HG03469 (cell line): ENCODE data around the gene MYO3B.
"Not testable (repeated sequence)": the region's sequence is repeated elsewhere in the genome, so short reads cannot be mapped to it uniquely, and the experiment has no call there.

Experiments used
- ATAC-seq: cut with Tn5 transposase; IDR thresholded peaks from one replicate; pipeline ENCODE4 v1.9.1; 2021; ENCODE audit warnings: mild to moderate bottlenecking, moderate library complexity, moderate number of reproducible peaks; ENCODE audit not compliant: unreplicated experiment

The MYO3B gene

GRCh38 chr2:170674282-170674681 is 496.3 kb downstream of the MYO3B start:
- not testable (repeated sequence) for ATAC-seq

DNA sequence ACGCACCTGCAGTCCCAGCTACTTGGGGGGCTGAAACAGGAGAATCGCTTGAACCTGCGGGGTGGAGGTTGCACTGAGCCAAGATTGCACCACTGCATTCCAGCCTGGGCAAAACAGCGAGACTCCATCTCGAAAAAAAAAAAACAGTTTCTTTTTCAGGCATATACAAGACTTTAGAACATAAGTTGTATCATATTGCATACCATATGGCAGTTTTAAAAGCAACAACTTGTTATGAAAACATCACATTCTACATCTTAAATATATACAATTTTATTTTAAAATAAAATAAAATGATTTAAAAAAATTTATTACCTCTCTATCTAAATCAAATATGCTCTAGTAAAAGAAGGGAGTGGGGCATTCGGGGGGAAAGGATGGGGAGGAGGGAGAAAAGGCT is 497.8 kb downstream of the MYO3B start:
- ATAC-seq, result no peak

- no peak for ATAC-seq
Observed at GRCh38 chr2:170679607-170680079, 501.7 kb downstream of the MYO3B start.

DNA sequence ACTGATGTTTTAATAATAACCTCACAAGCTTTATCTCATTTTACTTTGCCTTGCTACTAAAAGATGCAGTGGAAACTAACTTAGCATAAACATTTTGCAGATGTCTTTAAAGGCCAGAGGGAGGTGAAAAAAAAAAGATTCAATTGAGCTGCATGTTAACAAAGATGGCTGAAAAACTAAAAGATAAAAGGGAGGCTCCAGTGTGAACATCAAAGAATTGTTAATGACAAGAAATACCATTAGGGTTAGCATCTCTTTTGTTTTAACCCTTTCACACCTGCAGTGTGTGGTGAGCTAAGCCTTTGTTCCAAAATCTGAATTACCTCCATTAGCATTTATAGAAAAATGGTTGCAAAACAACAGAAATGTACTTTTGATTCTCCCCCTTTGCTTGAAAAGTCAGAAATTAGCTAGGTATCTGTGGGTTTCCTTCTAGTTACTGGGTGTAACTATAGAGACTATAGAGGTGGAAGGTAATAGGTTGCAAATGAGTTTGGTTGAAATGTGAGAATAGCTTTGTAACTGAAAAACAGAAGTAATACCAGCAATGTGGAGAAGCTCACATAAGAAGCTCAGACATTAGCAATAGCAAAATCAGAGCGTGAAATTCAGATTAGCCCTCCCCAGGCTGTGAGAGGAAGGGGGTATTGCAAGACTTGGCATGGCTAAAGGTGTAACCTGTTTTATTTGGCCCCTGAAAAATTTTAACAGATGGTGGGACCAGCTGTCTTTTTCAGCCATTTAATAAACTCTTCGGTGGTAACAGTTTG is 502.4 kb downstream of the MYO3B start:
- ATAC-seq, result peak; percentile 76

DNA sequence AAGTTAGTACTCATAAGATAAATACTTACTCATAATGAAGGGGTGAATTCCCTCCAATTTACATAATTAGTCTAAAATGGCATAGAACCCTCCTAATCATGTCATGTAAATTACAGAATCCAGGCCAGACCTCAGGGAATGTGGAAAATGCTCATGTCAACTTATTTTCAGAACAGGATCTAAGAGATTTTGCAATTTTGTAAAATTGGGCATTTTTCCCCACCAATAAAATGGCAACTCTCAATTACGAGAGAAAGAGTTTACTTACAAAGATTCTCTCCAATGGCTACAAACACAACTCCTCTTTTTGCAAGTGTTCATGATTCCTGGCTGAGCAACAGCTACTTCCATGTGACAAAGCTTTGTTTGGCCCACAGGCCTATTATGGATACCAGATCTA is 503.4 kb downstream of the MYO3B start:
- ATAC-seq, result no peak

DNA sequence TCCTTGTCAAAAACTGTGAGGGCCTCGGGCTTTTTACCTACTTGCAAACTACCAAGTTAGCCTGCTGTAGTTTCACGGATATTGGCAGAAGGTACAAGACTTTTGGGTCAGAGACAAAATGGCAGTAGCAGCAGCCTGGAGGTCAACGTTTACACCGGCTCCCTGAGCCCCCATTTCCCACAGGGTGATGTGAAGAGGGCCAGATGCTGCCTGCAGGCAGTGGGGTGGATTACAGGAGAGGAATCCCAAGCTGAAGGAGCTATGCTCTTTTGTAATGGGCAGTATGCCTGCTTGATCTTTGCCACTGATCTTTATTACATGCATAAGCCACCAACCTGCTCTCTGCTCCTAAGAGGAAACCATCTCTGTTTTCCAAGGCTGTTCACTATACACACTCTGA is 507.6 kb downstream of the MYO3B start:
- no peak for ATAC-seq

GRCh38 chr2:170689481-170689880 is 511.5 kb downstream of the MYO3B start:
- ATAC-seq, result no peak

DNA sequence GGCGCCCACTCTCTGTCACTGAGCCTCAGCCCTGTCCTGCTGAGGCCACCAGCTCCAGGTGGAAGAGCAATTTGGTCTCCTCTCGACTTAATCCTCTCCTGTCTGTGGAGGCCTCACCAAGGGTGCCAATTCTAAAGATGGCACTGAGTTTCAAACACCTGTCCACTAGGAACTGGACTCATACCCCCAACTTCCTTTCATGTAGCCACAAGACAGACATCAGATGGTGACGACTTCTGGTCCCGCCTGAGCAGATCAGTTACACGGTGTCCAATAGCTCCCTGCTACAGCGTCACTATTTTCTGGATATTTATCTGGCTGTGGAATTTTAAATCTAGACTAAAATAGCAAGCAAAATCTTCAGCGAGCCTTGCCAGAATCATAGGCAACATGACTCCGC is 512.7 kb downstream of the MYO3B start:
- no peak for ATAC-seq

GRCh38 chr2:170694316-170694715 is 516.4 kb downstream of the MYO3B start:
- ATAC-seq, result no peak

- no peak for ATAC-seq
Observed at GRCh38 chr2:170695521-170696410, 517.8 kb downstream of the MYO3B start.

GRCh38 chr2:170696948-170697347 is 519.0 kb downstream of the MYO3B start:
- no peak for ATAC-seq

DNA sequence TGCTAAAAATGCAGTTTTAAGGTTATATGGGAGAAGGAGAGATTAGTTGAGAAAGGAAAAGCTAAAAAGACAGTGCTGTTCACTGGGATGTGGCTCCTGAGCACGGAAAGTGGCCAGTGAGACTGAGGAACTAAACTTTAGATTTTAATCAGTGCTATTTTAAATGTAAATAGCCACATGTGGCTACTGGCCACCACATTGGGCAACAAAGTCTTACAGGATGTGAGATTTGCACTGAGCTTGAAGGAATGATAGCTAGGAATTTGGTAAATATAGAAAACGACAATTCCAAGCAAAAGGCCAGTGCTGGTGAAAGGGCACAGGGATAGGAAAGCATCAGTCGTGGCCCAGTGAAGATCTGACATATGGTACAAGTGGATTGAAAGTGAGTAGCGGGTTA is 523.1 kb downstream of the MYO3B start:
- ATAC-seq, result no peak

DNA sequence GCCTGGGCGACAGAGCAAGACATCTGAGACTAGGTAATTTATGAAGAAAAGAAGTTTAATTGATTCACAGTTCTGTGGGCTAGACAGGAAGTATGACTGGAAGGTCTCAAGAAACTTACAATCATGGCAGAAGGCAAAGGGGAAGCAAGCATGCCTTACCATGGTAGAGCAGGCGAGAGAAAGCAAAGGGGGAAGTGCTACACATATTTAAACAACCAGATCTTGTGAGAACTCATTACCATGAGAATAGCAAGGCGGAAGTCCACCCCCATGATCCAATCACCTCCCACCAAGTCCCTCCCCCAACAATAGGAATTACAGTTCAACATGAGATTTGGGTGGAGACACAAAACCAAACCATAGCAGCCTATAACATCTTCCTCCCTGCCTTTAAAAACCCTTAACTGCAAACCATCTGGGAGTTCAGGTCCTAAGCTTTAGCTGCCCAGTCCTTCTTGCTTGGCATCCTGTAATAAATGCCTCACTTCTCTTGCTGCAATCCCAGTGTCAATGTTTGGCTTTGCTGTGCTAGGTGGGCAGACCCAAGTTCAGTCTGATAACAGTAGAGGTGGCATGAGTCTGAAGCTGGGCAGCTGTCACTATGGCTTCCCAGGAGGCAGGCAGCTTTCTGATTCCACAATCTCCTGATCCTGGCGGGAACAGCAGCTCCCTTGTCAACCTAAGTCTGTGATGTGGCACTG is 526.0 kb downstream of the MYO3B start:
- ATAC-seq, result no peak
